Measurements from ENCODE around the gene LY86.

Gene LY86

GRCh38 chr6:6631534-6632276 is 43.2 kb downstream of the LY86 start:
- no peak for DNase-seq (ENCODE audit: low spot score in 2 of 2)
- in situ Hi-C loops (cut with MboI; ENCODE audit: low sequenced_read_pairs): no loop called here
- Histone ChIP-seq H3K36me3 (replicated peaks) (no peaks in the 10 kb centered on the region), H3K27me3 (ENCODE audit: low read depth) (no peaks in the 10 kb centered on the region), H3K9me3 (no peaks in the 10 kb centered on the region), H3K4me3 (no peak overlapping the region), H3K4me1 (no peaks in the 10 kb centered on the region)

GRCh38 chr6:6633898-6634734 is 45.6 kb downstream of the LY86 start:
- DNase-seq (ENCODE audit: low spot score in 2 of 2): no peak
- H3K36me3 ChIP-seq (replicated peaks): no peaks in the 10 kb centered on the region
- no peaks in the 10 kb centered on the region for H3K27me3 ChIP-seq (ENCODE audit: low read depth)
- no peaks in the 10 kb centered on the region for H3K9me3 ChIP-seq
- in situ Hi-C loops (cut with MboI; ENCODE audit: low sequenced_read_pairs): no loop called here
- H3K4me1 ChIP-seq: no peaks in the 10 kb centered on the region
- H3K4me3 ChIP-seq: no peak overlapping the region

- no peaks in the 10 kb centered on the region for H3K9me3 ChIP-seq
- H3K27me3 ChIP-seq (ENCODE audit: low read depth): no peaks in the 10 kb centered on the region
- no peak overlapping the region for H3K4me3 ChIP-seq
- H3K4me1 ChIP-seq: no peaks in the 10 kb centered on the region
- no peak for DNase-seq (ENCODE audit: low spot score in 2 of 2)
- in situ Hi-C loops (cut with MboI; ENCODE audit: low sequenced_read_pairs): no loop called here
- H3K36me3 ChIP-seq (replicated peaks): no peaks in the 10 kb centered on the region
Measured at GRCh38 chr6:6634735-6635075, 46.2 kb downstream of the LY86 start.

- in situ Hi-C loops (cut with MboI; ENCODE audit: low sequenced_read_pairs): no loop called here
- Histone ChIP-seq H3K27me3 (ENCODE audit: low read depth) (no peaks in the 10 kb centered on the region), H3K4me1 (no peaks in the 10 kb centered on the region), H3K4me3 (no peak overlapping the region), H3K9me3 (no peaks in the 10 kb centered on the region), H3K36me3 (replicated peaks) (no peaks in the 10 kb centered on the region)
- DNase-seq (ENCODE audit: low spot score in 2 of 2): no peak
Measured at GRCh38 chr6:6635291-6635690, 46.8 kb downstream of the LY86 start.

- Histone ChIP-seq H3K27me3 (ENCODE audit: low read depth) (no peaks in the 10 kb centered on the region), H3K4me1 (no peaks in the 10 kb centered on the region), H3K36me3 (replicated peaks) (no peaks in the 10 kb centered on the region), H3K4me3 (no peak overlapping the region), H3K9me3 (no peaks in the 10 kb centered on the region)
- in situ Hi-C loops (cut with MboI; ENCODE audit: low sequenced_read_pairs): no loop called here
- no peak for DNase-seq (ENCODE audit: low spot score in 2 of 2)
Measured at GRCh38 chr6:6635869-6636268, 47.3 kb downstream of the LY86 start.

GRCh38 chr6:6639572-6639971 is 51.1 kb downstream of the LY86 start:
- Histone ChIP-seq H3K27me3 (ENCODE audit: low read depth) (no peaks in the 10 kb centered on the region), H3K4me3 (no peak overlapping the region), H3K9me3 (no peaks in the 10 kb centered on the region), H3K36me3 (replicated peaks) (no peaks in the 10 kb centered on the region), H3K4me1 (no peaks in the 10 kb centered on the region)
- DNase-seq (ENCODE audit: low spot score in 2 of 2): no peak
- in situ Hi-C loops (cut with MboI; ENCODE audit: low sequenced_read_pairs): no loop called here

- DNase-seq (ENCODE audit: low spot score in 2 of 2): no peak
- Histone ChIP-seq H3K36me3 (replicated peaks) (no peaks in the 10 kb centered on the region), H3K4me1 (no peaks in the 10 kb centered on the region), H3K27me3 (ENCODE audit: low read depth) (no peaks in the 10 kb centered on the region), H3K9me3 (no peaks in the 10 kb centered on the region), H3K4me3 (no peak overlapping the region)
- in situ Hi-C loops (cut with MboI; ENCODE audit: low sequenced_read_pairs): no loop called here
Measured at GRCh38 chr6:6640926-6641325, 52.4 kb downstream of the LY86 start.

- no peak for DNase-seq (ENCODE audit: low spot score in 2 of 2)
- no peaks in the 10 kb centered on the region for H3K36me3 ChIP-seq (replicated peaks)
- no peaks in the 10 kb centered on the region for H3K9me3 ChIP-seq
- in situ Hi-C loops (cut with MboI; ENCODE audit: low sequenced_read_pairs): no loop called here
- H3K4me3 ChIP-seq: no peak overlapping the region
- no peaks in the 10 kb centered on the region for H3K27me3 ChIP-seq (ENCODE audit: low read depth)
- H3K4me1 ChIP-seq: no peaks in the 10 kb centered on the region
Measured at GRCh38 chr6:6643398-6643797, 54.9 kb downstream of the LY86 start.

- no peak overlapping the region for H3K4me3 ChIP-seq
- no peaks in the 10 kb centered on the region for H3K9me3 ChIP-seq
- H3K4me1 ChIP-seq: no peaks in the 10 kb centered on the region
- no peak for DNase-seq (ENCODE audit: low spot score in 2 of 2)
- in situ Hi-C loops (cut with MboI; ENCODE audit: low sequenced_read_pairs): no loop called here
- no peaks in the 10 kb centered on the region for H3K27me3 ChIP-seq (ENCODE audit: low read depth)
- H3K36me3 ChIP-seq (replicated peaks): no peaks in the 10 kb centered on the region
Measured at GRCh38 chr6:6645261-6645917, 56.9 kb downstream of the LY86 start.

GRCh38 chr6:6646384-6646783 is 57.9 kb downstream of the LY86 start:
- in situ Hi-C loops (cut with MboI; ENCODE audit: low sequenced_read_pairs): no loop called here
- H3K9me3 ChIP-seq: no peaks in the 10 kb centered on the region
- H3K4me1 ChIP-seq: no peaks in the 10 kb centered on the region
- no peak for DNase-seq (ENCODE audit: low spot score in 2 of 2)
- H3K36me3 ChIP-seq (replicated peaks): no peaks in the 10 kb centered on the region
- no peaks in the 10 kb centered on the region for H3K27me3 ChIP-seq (ENCODE audit: low read depth)
- H3K4me3 ChIP-seq: no peak overlapping the region

- no peaks in the 10 kb centered on the region for H3K4me1 ChIP-seq
- H3K4me3 ChIP-seq: no peak overlapping the region
- H3K9me3 ChIP-seq: no peaks in the 10 kb centered on the region
- in situ Hi-C loops (cut with MboI; ENCODE audit: low sequenced_read_pairs): no loop called here
- H3K27me3 ChIP-seq (ENCODE audit: low read depth): no peaks in the 10 kb centered on the region
- no peaks in the 10 kb centered on the region for H3K36me3 ChIP-seq (replicated peaks)
- DNase-seq (ENCODE audit: low spot score in 2 of 2): no peak
Measured at GRCh38 chr6:6646859-6647258, 58.3 kb downstream of the LY86 start.

- Histone ChIP-seq H3K9me3 (no peaks in the 10 kb centered on the region), H3K36me3 (replicated peaks) (no peaks in the 10 kb centered on the region), H3K4me1 (no peaks in the 10 kb centered on the region), H3K4me3 (no peak overlapping the region), H3K27me3 (ENCODE audit: low read depth) (no peaks in the 10 kb centered on the region)
- no peak for DNase-seq (ENCODE audit: low spot score in 2 of 2)
- in situ Hi-C loops (cut with MboI; ENCODE audit: low sequenced_read_pairs): no loop called here
Measured at GRCh38 chr6:6648692-6649343, 60.3 kb downstream of the LY86 start.

GRCh38 chr6:6649824-6650349 is 61.4 kb downstream of the LY86 start:
- Histone ChIP-seq H3K4me3 (no peak overlapping the region), H3K9me3 (no peaks in the 10 kb centered on the region), H3K27me3 (ENCODE audit: low read depth) (no peaks in the 10 kb centered on the region), H3K36me3 (replicated peaks) (no peaks in the 10 kb centered on the region), H3K4me1 (no peaks in the 10 kb centered on the region)
- in situ Hi-C loops (cut with MboI; ENCODE audit: low sequenced_read_pairs): no loop called here
- no peak for DNase-seq (ENCODE audit: low spot score in 2 of 2)
